GM18907 (cell line): ENCODE data around the gene PLB1.

ENCODE experiments used
- ATAC-seq: cut with Tn5 transposase; IDR thresholded peaks from one replicate; pipeline ENCODE4 v1.9.1; 2021; ENCODE audit warnings: mild to moderate bottlenecking, moderate library complexity; ENCODE audit not compliant: unreplicated experiment

The PLB1 gene

DNA sequence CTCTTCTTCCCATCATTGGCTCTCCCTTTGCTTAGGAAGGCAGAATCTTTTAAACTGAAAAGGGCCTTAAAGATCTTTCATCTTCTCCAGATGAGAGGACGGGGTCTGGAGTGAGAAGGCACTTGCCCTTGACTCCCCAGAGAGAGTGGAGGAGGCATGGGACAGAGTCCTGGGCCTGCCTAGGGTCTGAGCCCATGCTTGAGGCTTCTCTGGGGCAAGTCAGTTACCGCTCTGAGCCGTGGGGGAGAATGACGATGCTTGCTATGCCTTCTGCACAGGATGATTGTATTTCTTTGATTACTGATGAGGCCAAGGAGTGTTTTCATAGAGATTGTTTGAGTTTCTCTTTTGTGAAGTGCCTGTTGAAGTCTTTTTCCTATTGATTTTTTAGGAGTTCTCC lies 921 bp downstream of the PLB1 start:
- no peak for ATAC-seq

DNA sequence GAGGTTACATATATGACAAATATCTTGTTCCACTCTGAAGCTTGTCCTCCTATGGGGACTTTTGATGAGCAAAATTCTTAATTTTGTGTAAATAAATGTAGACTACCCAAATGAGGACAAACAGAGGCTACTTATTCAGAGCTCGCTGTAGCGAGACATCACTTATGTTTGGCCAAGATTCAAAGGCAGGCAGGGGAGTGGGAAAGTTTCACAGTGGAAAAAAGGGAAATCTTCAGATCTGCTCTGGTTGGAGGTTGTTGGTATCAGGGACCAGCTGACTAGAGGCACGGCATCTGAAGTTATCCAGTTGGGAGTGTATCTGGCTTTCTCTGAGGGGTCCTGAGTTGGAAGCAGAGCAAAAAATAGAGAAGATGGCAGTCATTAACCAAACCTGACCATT lies 1.3 kb downstream of the PLB1 start:
- no peak for ATAC-seq

DNA sequence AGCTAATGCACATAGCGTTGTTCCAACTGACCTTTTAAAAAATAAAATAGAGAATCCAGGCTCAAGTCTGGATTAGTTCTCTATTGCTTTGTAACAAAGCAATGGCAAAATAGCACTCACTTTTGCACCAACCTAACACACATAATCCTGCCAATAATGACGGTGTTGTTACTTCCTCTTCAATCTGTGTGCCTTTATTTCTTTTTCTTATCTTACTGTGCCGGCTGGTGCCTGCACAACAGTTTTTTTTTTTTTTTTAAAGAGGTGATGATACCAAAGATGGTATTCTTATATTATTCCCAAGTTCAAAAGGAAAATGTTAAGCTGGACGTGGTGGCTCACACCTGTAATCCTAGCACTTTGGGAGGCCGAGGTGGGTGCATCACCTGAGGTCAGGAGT lies 3.4 kb downstream of the PLB1 start:
- no peak for ATAC-seq

DNA sequence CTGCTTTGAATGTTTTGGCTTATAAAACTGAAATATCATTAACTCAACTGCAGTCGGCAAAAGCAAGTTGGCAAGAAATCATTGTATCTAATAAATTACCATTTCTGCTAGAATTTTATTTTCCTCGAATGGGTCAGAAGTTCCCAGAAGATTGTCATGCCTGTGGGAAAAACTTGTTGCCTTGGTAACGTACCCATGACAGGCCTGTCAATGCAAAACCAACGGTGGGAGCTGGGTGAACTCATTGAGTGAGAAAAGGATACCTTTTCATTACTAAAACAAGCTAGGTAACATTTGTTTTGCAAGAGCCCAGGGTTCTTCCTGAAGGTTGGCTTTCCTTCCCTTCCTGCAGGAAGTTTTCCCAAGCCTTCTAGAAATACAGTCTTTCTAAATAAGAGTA lies 9.5 kb downstream of the PLB1 start:
- ATAC-seq: no peak

DNA sequence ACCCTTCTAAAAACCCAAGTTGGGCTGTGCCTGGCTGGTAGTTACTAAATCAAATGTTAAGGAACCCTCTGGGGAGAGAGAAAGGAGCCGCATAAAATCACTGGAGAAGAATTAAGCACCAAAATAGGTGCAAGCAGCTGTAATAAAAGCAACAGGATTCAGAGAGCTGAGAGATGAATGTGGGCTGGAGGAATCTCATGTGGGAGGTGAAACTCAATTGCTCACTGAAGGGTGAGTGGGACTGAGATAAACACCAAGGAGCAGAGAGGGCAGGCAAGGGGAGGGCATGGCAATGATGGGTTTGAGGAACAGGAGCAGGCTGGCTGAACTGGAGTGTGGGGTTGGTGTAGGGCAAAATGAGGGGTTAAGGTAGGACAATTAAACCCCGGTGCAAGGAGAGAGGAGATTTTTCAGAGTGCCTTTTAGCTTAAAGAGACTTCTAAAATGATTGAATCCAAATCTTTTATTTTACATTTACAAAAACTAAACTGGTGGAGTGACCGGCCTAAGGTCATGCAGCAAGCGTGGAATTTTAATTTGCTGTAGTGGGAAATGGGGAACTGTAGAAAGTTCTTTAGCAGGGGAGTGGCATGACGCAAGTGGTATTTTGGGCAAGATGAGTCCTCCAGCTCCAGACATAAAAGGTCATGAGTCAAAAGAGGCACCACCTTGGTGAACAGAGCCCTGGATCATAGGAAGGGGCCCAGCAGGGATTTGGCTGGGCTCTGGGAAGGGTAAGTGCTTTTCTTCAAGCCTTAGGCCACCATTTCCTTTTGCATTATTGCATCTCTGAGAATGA lies 10.5 kb downstream of the PLB1 start:
- ATAC-seq: no peak

DNA sequence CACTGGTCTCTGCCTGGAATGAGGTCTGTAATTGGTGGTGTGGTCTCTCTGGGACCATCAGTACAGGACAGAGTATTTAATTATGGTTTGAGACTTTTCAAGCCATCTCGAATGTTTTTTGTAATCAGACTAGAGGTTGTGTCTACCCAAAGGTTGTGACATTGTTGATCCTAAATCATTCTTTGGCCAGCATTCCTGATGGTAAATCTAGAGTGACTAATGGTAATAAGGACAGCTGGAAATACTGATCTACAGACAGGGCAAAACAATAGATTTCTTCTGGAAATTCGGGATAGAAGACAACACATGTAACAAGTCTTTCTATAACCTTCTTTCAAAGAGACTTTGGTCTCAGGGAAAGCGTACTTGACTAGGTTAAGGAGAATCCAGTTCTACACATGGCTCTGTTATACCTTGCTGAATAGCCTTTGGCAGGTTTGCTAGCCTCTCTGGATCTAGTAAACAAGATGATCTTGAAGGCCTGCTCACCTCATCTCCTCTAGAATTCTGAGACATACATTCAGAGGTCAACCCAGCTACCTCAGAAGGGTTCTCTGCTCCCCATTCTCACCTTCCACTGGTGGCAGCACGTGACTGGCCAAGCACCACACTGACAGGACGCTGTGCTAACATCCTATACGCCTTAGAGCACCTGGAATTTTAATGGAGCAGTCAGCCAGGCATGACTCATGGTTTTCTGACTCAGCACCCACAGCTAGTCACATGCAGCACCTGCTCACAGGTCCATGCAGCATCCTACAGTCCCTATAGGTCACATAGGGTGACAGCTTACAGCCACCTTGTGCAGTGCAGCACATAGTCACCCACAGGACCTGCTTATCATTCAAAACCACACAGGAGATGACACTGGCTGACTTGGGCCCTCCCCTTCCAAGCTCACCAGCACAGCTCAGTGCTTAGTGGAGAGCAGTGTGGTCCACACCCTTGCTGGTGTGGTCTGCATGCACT lies 12.2 kb downstream of the PLB1 start:
- no peak for ATAC-seq

DNA sequence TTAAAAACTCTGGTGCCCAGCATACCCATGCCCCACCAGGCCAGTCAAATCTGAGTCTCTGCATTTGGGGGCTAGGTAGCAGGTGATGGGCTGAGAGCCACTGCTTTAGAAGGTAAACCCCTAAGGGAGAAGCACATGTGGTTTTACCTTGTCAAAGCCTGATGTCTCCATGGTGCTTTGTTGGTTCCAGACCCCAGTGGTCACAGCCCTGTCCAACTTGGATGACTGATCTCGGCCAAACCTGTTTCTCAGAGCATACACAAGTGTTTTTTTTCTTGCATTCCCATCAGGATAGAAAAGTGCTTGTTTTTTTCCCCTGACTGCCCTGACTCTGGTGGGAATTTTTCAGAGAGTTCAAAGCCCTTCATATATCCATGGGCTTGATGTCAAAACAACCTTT lies 13.5 kb downstream of the PLB1 start:
- ATAC-seq: no peak

DNA sequence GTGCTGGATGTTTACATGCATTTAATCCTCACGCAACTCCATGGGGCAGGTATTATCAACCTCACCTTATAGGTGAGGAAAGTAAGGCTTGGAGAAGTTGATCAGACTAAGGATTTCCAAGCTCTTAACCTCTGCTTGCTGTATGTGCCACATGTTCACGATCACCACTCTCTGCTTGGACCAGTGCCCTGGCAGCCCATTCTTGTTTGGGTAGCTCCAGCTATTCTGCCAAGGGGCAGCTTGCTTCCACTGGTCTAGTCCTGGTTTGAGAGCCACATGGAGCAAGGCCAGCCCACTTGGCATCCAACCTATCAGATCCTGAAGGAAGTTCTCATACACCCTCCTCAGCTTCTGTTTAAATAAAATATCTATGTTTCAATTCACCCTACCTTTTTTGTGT lies 14.3 kb downstream of the PLB1 start:
- no peak for ATAC-seq

DNA sequence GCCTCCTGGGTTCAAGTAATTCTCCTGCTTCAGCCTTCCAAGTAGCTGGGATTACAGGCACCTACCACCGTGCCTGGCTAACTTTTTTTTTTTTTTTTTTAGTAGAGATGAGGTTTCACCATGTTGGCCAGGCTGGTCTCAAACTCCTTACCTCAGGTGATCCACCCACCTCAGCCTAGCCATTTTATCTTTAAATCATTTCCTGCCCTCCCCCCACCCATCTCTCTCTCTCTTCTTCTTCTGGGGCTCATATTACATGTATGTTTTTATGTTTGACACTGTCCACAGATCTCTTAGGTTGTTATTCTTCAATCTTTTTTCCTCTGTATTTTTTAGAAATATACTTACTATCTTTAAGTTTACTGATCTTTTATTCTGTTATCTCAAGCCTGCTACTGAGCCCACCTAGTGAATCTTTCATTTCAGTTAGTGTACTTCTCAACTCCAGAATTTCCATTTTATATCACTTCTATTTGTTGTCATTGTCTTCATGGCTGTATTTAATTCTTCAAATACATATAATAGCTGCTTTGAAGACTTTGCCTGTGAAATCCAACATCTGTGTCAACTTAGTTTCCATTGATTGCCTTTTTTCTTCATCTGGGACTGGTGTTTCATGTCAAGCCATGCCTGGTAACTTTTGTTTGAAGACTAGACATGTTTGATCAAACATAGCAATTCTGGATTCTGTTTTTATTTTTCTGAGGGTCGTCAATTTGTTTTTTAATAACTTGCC lies 16.2 kb downstream of the PLB1 start:
- ATAC-seq: no peak

DNA sequence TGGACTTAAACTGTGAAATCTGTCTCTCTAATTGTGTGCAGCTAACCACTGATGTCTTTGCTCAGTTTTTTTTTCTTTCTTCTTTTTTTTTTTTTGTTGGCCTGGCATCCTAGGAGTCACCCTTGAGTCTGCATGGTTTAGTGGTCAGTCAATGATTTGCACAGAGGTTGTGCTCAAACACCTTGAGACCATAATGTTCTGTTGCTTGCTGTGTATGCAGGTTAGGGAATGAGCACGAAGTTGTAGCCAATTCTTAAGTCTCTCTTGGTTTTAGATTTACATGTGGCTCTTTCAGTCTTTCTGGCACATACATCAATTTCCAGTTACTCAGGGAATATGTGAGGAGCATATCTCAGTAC lies 16.7 kb downstream of the PLB1 start:
- no peak for ATAC-seq

DNA sequence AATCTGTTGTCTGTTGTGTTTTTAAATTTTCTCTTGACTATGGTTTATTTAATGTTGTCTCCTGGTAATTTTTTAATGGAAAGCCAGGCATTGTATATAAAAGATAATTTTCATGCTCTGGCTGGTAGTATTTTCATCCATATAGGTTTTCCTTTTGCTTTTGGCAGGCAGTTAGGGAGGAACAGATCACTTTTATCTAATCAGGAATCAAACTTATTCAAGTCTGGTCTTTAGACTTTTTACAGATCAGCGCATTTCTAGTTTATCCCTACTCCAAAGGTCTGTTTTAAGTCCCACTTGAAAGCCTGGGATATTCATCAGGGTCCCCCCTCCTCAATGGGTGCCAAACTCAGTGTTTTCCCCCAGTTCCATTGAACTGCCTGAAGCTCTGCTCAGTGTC lies 17.2 kb downstream of the PLB1 start:
- ATAC-seq: no peak

DNA sequence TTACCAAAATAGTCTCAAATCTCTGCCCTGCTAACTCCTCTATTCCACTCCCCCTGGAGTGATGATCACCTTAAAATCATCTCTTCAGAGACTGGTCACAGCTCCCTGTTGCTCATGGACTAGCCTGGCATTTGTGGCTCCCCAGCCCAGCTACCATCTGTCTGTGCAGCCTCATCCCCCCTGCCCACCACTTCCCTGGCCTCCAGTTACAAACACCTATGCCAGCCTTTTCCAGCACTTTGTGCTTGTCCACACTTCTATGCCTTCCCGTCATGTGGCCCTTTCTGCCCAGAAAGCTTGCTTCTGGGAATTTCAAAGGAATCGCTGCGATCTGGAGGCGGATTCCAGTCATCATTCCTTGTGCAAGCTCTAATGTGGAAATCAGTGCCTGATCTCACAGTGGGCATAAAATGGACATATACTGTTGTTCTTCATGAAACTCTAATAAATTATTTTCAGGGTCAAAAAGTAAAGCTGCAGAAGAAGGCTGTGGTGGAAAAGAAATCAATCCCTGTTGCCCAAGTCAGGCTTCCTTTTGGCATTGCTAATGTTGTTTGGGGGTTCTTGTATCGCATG lies 19.4 kb downstream of the PLB1 start:
- no peak for ATAC-seq

DNA sequence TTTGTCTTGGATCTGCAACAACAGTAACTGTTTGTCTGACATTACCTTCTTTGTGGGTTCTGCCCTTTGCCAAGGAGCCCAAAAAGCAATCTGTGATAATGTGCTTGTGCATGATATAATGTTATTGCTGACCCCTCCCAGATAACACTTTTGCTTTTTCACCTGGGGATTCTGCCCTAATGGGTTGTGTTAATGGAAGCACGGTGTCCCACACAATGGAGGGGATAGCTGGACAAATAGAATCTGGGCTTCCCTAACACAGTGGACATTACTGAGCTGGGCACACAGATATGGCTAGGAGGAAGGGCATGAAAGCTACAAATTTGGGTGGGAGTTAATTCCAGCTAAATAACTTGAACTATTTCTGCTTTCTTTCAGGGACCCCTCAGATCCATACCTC lies 20.6 kb downstream of the PLB1 start:
- no peak for ATAC-seq

DNA sequence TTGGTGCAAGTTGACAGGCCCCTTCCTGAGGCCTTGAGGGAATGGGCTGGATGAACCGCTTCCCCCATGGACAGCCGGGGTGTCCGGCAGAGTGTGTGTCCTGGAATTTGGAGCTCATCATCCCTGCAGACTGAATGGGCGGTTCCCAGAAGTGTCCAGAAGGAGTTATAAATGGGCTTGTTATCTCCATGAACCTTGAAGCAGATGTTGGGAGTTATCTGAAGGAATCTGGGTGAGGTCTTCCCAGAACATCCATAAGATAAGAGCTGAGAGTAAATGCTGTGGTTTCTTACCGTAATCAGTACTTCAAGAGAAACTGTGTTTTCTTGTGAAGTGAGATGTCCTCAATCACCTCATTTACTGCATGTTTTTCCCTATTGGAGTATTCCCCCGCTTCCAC lies 21.1 kb downstream of the PLB1 start:
- no peak for ATAC-seq

DNA sequence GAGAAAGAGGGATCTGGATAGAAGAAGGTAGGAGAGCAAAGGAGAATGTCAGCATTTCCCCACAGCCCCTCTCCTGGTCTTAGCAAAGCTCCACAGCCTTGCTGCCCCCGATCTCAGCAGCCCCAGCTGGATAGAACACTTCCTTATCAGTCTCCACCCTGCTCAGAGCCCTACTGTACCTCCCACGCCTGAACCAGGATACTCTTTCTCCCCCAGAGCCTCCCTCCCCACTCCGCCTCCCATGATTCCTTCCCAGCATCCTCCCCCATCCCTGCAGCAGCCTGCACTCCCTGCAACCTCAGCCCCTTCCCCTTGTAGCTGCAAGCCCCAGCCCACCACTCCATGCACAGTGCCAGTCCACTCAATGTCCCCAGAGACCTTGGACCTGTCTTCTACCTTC lies 25.8 kb downstream of the PLB1 start:
- ATAC-seq: no peak

DNA sequence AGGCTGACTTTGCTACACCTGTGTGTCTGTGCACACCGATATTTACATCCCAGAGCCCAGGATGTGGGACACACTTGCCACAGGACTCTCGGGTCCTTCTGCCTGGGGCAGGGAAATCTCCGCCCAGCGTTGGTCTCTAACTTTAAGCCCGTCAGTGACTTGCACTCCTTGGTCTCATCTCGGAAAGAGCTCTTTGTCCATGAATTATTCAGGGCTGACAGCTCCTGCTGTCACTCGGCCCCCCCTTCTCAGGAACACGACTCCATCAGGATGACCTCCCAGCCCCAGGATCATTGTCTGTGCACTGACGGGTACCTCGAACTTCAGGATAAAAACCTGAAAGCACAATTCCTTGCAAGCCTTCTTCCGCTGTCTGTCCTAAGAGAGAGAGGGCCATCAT lies 26.6 kb downstream of the PLB1 start:
- no peak for ATAC-seq

DNA sequence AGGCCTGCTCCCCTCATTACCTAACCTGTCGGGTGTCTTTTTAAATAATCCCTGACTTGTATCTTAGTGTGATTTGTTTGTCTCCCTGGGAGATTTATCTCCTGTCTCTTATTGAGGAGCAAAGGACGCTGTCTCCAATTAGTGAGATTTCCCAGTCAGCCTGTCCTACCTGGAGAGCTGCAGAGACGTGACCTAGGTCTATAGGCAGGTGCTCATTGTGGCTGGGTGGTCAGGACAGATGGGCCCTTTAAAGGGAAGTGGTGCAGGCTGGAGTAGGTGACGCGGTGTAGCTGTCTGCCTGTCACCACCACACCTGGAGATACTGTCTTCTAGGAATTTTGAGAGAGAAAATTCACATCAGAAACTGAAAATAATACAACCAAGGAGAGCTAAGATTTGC lies 28.0 kb downstream of the PLB1 start:
- ATAC-seq: no peak

DNA sequence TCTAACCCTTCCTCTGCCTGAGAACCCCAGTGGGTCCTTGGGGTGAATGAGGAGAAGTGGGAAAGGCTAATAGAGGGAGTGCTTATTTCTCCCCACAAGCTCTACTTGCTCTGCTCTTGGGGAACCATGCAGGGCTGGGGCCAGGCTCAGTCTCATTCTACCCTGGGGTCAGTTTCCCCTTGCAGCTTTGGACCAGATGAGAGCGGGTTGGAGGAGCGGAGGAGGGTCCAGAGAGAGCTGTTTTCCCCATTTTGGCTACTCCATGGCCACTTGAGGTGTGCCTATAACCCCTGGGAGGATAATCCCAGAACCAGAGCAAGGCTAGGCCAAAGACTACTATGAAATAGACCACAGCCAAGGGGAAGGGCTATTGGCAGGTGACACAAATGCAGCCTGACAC lies 29.6 kb downstream of the PLB1 start:
- no peak for ATAC-seq

DNA sequence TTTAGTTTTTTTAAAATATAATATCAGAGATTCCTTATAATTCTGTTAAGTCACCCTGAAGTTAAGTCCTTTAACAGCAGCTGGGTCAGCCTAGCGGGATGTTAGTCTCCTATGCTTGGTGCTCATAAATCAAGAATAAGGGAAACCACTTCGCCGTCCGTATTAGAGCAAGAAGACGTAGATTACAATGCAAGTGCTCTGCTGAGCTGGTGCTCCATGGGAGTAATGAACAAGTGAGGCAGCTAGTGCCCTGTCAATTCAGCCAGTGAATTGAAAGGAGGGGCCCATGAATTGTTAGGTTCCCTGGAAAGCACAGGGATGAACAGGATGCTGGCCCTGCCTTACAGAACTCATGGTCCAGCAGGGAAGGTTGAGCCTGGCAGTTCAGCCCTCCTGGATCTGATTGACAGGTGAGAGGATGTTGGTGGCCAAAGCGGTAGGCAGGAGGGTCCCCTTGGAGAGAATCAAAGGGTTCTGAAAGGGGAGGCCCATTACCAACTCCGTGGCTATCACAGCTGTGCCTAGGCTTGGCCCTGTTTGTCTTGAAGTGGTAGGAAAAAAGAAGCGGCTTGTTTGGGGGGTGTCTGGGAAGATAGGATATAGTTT lies 30.8 kb downstream of the PLB1 start:
- no peak for ATAC-seq

DNA sequence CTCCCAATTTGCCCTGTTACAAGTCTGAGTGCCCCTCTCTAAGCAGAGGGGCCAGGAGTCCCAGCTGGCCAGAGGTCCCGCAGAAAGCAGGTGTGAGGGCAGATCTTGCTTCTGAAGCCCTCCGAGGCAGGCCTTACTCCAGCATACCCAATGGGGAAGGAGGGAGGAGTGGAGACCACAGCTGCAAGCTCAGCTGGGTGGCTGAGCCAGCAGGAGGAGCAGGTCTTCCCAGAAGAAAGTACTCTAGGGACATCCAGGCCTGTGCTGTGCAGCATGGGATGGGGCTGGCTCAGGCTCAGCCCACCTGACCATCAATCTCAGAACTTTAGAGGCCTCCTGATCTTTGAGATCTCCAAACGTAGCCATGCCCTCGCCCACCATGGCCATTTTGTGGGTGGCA lies 31.3 kb downstream of the PLB1 start:
- ATAC-seq: no peak

DNA sequence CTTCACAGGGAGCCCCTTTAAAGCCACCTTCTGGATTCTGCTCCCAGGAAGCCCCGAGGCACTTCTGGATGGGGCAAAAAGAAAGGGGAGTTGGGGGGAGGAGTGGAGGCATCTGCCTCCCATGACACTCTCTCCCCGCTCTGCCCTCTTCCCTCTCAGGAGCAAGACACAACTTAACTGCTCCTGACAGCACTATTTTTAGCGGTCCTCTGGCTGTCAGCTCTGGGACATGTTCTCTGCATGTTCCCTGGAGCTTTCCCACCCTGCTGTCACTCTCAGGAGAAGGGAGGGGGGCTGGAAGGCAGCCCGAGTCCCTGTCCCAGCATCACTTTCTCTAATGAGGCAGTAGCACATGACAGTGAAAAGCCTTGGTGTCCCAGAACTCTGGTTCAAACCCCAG lies 32.3 kb downstream of the PLB1 start:
- ATAC-seq: no peak
